RWPE1 (cell line): Measurements from ENCODE around the gene MFAP3L.

Experiments used
- CTCF ChIA-PET: fragments of 350-600 bp; sonication (Branson Sonifier 250); formaldehyde crosslinking; extraction: SDS; loops from one replicate; lab custom pipeline; 2021; lab: Yijun Ruan, JAX
- POLR2A ChIA-PET: fragments of 400-600 bp; formaldehyde crosslinking; extraction: SDS; loops from one replicate; lab custom pipeline; 2020; ENCODE audit warnings: antibody characterized with exemption; ENCODE audit not compliant: low non-redundant PET; lab: Yijun Ruan, JAX
- DNase-seq: peaks from one replicate; pipeline ENCODE4 v3.0.0; 2012; ENCODE audit warnings: low spot score
- H3K27ac ChIP-seq: fragments of 450-650 bp; 2 replicates; pipeline ENCODE4 v1.5.1; 2017
- TF ChIP-seq, protein P1 (sequence below): fragments of 450-650 bp; conservative IDR thresholded peaks from 2 replicates; pipeline ENCODE4 v1.5.1; 2017; ENCODE audit warnings: low read depth, mild to moderate bottlenecking

The MFAP3L gene

DNA sequence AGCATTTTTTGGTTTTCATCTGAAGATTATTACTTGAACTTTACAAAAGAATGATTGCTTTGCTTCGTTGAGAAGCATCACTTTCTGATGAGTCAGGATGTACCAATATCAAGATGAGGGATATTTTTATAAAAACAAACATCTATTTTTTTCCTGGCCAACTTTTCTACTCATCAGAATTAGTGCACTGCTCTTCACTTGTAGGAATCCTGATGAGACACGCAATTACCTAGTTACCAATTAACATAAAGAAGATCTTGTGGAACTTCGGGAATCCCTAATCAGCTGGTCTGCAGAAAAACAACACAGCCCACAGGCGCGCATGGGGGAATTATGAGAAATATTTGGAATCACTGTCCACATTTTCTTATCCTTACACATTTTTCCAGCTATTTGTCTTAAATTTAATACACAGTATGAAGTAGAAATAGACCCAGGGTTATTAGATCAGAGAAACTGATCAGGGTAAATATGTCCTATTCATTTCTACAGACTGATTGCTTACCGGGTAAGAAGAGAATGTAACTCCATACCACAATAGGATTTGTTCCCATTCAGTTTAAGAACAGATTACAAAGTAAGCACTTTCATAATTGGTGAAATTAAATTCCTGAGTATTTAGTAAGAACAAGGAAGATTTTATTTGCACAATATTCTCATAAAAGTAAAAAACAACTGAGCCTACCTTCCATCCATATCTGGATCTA lies 50.9 kb downstream of the MFAP3L start:
- no peak for DNase-seq
- POLR2A ChIA-PET, result no interaction called here
- H3K27ac ChIP-seq, result no peak overlapping the region
- CTCF ChIA-PET, result no interaction called here
- TF ChIP-seq, protein P1, sequence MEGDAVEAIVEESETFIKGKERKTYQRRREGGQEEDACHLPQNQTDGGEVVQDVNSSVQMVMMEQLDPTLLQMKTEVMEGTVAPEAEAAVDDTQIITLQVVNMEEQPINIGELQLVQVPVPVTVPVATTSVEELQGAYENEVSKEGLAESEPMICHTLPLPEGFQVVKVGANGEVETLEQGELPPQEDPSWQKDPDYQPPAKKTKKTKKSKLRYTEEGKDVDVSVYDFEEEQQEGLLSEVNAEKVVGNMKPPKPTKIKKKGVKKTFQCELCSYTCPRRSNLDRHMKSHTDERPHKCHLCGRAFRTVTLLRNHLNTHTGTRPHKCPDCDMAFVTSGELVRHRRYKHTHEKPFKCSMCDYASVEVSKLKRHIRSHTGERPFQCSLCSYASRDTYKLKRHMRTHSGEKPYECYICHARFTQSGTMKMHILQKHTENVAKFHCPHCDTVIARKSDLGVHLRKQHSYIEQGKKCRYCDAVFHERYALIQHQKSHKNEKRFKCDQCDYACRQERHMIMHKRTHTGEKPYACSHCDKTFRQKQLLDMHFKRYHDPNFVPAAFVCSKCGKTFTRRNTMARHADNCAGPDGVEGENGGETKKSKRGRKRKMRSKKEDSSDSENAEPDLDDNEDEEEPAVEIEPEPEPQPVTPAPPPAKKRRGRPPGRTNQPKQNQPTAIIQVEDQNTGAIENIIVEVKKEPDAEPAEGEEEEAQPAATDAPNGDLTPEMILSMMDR, result no peak

- no peak for DNase-seq
- TF ChIP-seq, protein P1, result no peak
- ChIA-PET POLR2A (no interaction called here), CTCF (interaction anchor here (0.7 kb wide), 1 partner anchor 64 kb away, joined by 3 read pairs; no protein-coding TSS in a partner anchor)
- no peak overlapping the region for H3K27ac ChIP-seq
Observed at GRCh38 chr4:169971456-169972015, 54.7 kb downstream of the MFAP3L start.

DNA sequence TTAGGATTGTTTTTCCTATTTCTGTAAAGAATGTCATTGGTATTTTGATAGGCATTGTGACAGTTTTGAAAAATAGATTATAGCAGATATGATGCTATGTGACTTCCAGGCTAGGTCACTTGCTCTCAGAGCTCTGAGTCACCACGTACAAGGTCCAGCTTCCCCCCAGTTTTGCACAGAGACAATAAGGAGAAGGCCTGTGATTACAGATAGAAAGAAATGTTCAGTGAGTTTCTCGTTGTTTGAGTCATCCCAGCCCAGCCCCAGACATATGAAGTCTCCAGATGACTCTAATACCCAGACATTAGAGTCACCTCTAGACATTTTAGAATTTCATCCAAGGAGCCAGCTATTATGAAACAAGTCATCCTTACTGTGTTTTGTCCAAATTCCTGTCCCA lies 57.2 kb downstream of the MFAP3L start:
- TF ChIP-seq, protein P1, result no peak
- H3K27ac ChIP-seq, result no peak overlapping the region
- DNase-seq, result no peak
- ChIA-PET POLR2A (no interaction called here), CTCF (no interaction called here)

GRCh38 chr4:169963998-169964397 lies 62.2 kb downstream of the MFAP3L start:
- no peak for DNase-seq
- TF ChIP-seq, protein P1, result no peak
- ChIA-PET POLR2A (no interaction called here), CTCF (interaction anchor here (0.5 to 0.6 kb wide), 3 partner anchors 17 to 1972 kb away, joined by 3 to 4 read pairs (median 3); no protein-coding TSS in a partner anchor)
- H3K27ac ChIP-seq, result no peak overlapping the region

DNA sequence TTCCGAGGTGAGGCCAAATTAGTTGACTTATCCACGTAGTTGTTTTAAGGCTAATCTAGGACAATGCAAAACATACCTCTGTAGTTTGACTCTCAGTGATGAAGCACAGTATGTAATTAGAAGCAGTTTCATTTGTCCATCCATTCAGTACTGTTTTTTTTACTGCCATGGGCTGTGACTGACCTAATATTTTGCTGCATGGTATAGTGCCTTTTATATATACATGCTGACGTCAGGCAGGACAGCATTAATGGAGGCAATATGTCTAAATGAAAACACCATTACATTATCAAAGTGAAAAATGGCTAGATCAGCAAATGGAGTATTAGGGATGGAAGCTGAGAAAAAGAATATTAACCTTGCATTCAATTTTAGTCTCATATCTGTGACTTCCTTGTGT lies 66.9 kb downstream of the MFAP3L start:
- ChIA-PET POLR2A (no interaction called here), CTCF (no interaction called here)
- DNase-seq, result no peak
- TF ChIP-seq, protein P1, result no peak
- H3K27ac ChIP-seq, result no peak overlapping the region

GRCh38 chr4:169958629-169959028 lies 67.6 kb downstream of the MFAP3L start:
- no peak overlapping the region for H3K27ac ChIP-seq
- ChIA-PET CTCF (no interaction called here), POLR2A (no interaction called here)
- no peak for DNase-seq
- TF ChIP-seq, protein P1, result no peak
